HCT116 (cell line): ENCODE data around the gene PRKCQ. TPM values are rescaled to one million over a fixed set of nuclear protein-coding genes. Genes with fewer than 3 reads are reported as not detected.

Source experiments
- ATAC-seq: fragments of 200-7000 bp; cut with Tn5 transposase; 2 replicates; pipeline ENCODE4 v1.9.1; 2020; ENCODE audit warnings: mild to moderate bottlenecking, moderate library complexity
- BruUV-seq: library from RNA; stranded (reverse); fragments of 400-500 nt; replicated peaks from 2 replicates; lab custom pipeline; 2021; lab: Mats Ljungman, UMichigan
- CTCF ChIA-PET: fragments of 300-600 bp; sonication (Branson Sonifier 250); formaldehyde crosslinking; loops from one replicate; lab custom pipeline; 2021; ENCODE audit warnings: antibody characterized with exemption; lab: Charles Lee
- POLR2A ChIA-PET: fragments of 300-600, 350-600 bp; sonication (Branson Sonifier 250); formaldehyde crosslinking; loops from one replicate; lab custom pipeline; 2021; ENCODE audit warnings: antibody characterized with exemption; lab: Charles Lee
- RAD21 ChIA-PET, 2 experiments: fragments of 300-600 bp; sonication (Branson Sonifier 250); formaldehyde crosslinking; loops; one replicate each; lab custom pipeline; 2023; ENCODE audit warnings: low total read pairs in 2 of 2; ENCODE audit not compliant: uncharacterized antibody in 2 of 2, unreplicated experiment in 2 of 2, low non-redundant PET in 1 of 2; lab: Charles Lee
- DNase-seq: peaks from one replicate; pipeline ENCODE4 v3.0.0-alpha.2; 2010; ENCODE audit warnings: low read depth, low spot score
- H2AFZ ChIP-seq: fragments of 200-600 bp; shearing (Covaris generic), sonication (generic); 2 replicates; pipeline ENCODE4 v1.6.1; 2017; ENCODE audit warnings: low read depth, mixed run types, mixed read lengths, antibody characterized with exemption, low read length; ENCODE audit not compliant: poor library complexity, severe bottlenecking
- H3K27ac ChIP-seq: 2 replicates; pipeline ENCODE4 v1.5.1; 2012; ENCODE audit warnings: low read depth, low read length
- H3K27me3 ChIP-seq: fragments of 200-600 bp; sonication (generic); 2 replicates; pipeline ENCODE4 v1.6.1; 2016; ENCODE audit warnings: mixed run types, low read length, mixed read lengths; ENCODE audit not compliant: insufficient read depth
- H3K36me3 ChIP-seq, 2 experiments: fragments of 200-500 bp in 1 of 2; fragments of 200-600 bp in 1 of 2; sonication (Bioruptor generic) in 1 of 2; sonication (generic) in 1 of 2; 2 replicates each; pipeline versions ENCODE4 v1.5.1 to v1.6.1; 2014 to 2016; ENCODE audit warnings: low read length in 2 of 2, inconsistent platforms in 1 of 2, mixed read lengths in 1 of 2, mixed run types in 1 of 2; ENCODE audit not compliant: insufficient read depth in 2 of 2, control insufficient read depth in 1 of 2
- H3K4me1 ChIP-seq, 2 experiments: fragments of 200-600 bp in 1 of 2; sonication (generic) in 1 of 2; 2 replicates each; pipeline versions ENCODE4 v1.5.1 to v1.6.1; 2012 to 2017; ENCODE audit warnings: low read length in 2 of 2, inconsistent platforms in 1 of 2, mild to moderate bottlenecking in 1 of 2, mixed read lengths in 1 of 2, mixed run types in 1 of 2, moderate library complexity in 1 of 2; ENCODE audit not compliant: insufficient read depth in 2 of 2, control insufficient read depth in 1 of 2
- H3K4me2 ChIP-seq: fragments of 200-600 bp; sonication (generic); 2 replicates; pipeline ENCODE4 v1.6.1; 2017; ENCODE audit warnings: mixed run types, low read length, mixed read lengths
- H3K4me3 ChIP-seq, 2 experiments: fragments of 200-600 bp in 1 of 2; sonication (generic) in 1 of 2; replicated peaks in 1 of 2; 2 replicates each; pipeline ENCODE4 v1.5.1; 2011 to 2016; ENCODE audit warnings: low read length in 2 of 2, control low read depth in 1 of 2, low read depth in 1 of 2, mild to moderate bottlenecking in 1 of 2, mixed read lengths in 1 of 2, mixed run types in 1 of 2
- H3K79me2 ChIP-seq: fragments of 200-600 bp; sonication (generic); 2 replicates; pipeline ENCODE4 v1.6.1; 2017; ENCODE audit warnings: mild to moderate bottlenecking, mixed run types, low read length, moderate library complexity, mixed read lengths; ENCODE audit not compliant: insufficient read depth
- H3K9ac ChIP-seq: fragments of 200-600 bp; sonication (generic); 2 replicates; pipeline ENCODE4 v1.6.1; 2016; ENCODE audit warnings: low read length, mixed read lengths
- H3K9me2 ChIP-seq: fragments of 200-600 bp; sonication (generic), shearing (Covaris generic); 2 replicates; pipeline ENCODE4 v1.6.1; 2017; ENCODE audit warnings: mixed run types, mild to moderate bottlenecking, moderate library complexity; ENCODE audit not compliant: insufficient read depth
- H3K9me3 ChIP-seq, 2 experiments: fragments of 200-500 bp in 1 of 2; fragments of 200-600 bp in 1 of 2; sonication (Bioruptor generic) in 1 of 2; sonication (generic) in 1 of 2; 2 replicates each; pipeline ENCODE4 v1.6.1; 2014 to 2017; ENCODE audit warnings: low read length in 2 of 2, mixed read lengths in 2 of 2, inconsistent platforms in 1 of 2, low read depth in 1 of 2, mild to moderate bottlenecking in 1 of 2, mixed run types in 1 of 2, moderate library complexity in 1 of 2; ENCODE audit not compliant: control insufficient read depth in 1 of 2, insufficient read depth in 1 of 2
- H4K20me1 ChIP-seq: fragments of 200-600 bp; sonication (generic), shearing (Covaris generic); 2 replicates; pipeline ENCODE4 v1.6.1; 2017; ENCODE audit warnings: mixed run types, mild to moderate bottlenecking, moderate library complexity; ENCODE audit not compliant: insufficient read depth
- CBX3 ChIP-seq: IDR thresholded peaks from 2 replicates; pipeline ENCODE4 v1.6.1; 2012; ENCODE audit warnings: low read depth
- CEBPB ChIP-seq: IDR thresholded peaks from 2 replicates; pipeline ENCODE4 v1.6.1; 2012; ENCODE audit warnings: low read depth
- EGR1 ChIP-seq: IDR thresholded peaks from 2 replicates; pipeline ENCODE4 v1.6.1; 2012; ENCODE audit warnings: low read depth
- ELF1 ChIP-seq: IDR thresholded peaks from 2 replicates; pipeline ENCODE4 v1.6.1; 2012; ENCODE audit warnings: low read depth, borderline replicate concordance
- FOSL1 ChIP-seq: IDR thresholded peaks from 2 replicates; pipeline ENCODE4 v1.6.1; 2012; ENCODE audit warnings: low read depth
- JUND ChIP-seq: IDR thresholded peaks from 2 replicates; pipeline ENCODE4 v1.6.1; 2012
- POLR2A ChIP-seq: IDR thresholded peaks from 2 replicates; pipeline ENCODE4 v1.7.0; 2011; ENCODE audit warnings: borderline replicate concordance; ENCODE audit not compliant: insufficient read depth, insufficient read length; ENCODE audit errors: extremely low read depth
- POLR2AphosphoS5 ChIP-seq: IDR thresholded peaks from 2 replicates; pipeline ENCODE4 v1.6.1; 2011; ENCODE audit warnings: mild to moderate bottlenecking, low read depth, low read length, moderate library complexity
- RAD21 ChIP-seq: IDR thresholded peaks from 2 replicates; pipeline ENCODE4 v1.6.1; 2012; ENCODE audit warnings: low read depth, mild to moderate bottlenecking
- SIN3A ChIP-seq: IDR thresholded peaks from 2 replicates; pipeline ENCODE4 v1.6.1; 2012; ENCODE audit warnings: low read depth
- SRF ChIP-seq: IDR thresholded peaks from 2 replicates; pipeline ENCODE4 v1.6.1; 2012; ENCODE audit warnings: low read depth
- TCF7L2 ChIP-seq: IDR thresholded peaks from 2 replicates; pipeline ENCODE4 v1.7.0; 2011; ENCODE audit warnings: borderline replicate concordance, inconsistent platforms; ENCODE audit not compliant: insufficient read depth, insufficient read length; ENCODE audit errors: extremely low read depth
- YY1 ChIP-seq: IDR thresholded peaks from 2 replicates; pipeline ENCODE4 v1.6.1; 2011; ENCODE audit warnings: low read length, low read depth, moderate library complexity, mild to moderate bottlenecking; ENCODE audit not compliant: insufficient replicate concordance; ENCODE audit errors: extremely low read depth
- ZFX ChIP-seq: fragments of 450-650 bp; IDR thresholded peaks from 2 replicates; pipeline ENCODE4 v1.6.1; 2017
- ZNF274 ChIP-seq: fragments of 200-500 bp; sonication (Bioruptor generic); IDR thresholded peaks from 2 replicates; pipeline ENCODE4 v1.6.1; 2014; ENCODE audit warnings: mild to moderate bottlenecking, low read depth, low read length, inconsistent platforms
- intact Hi-C: fragments of 100-400 bp; cut with micrococcal nuclease; formaldehyde crosslinking; loops from 2 replicates; pipeline ENCODE4 v1.10.0; 2022
- total RNA-seq: library from RNA; stranded (reverse); gene quantifications from one replicate; pipeline ENCODE4 v1.2.1, GENCODE V29; 2021; ENCODE audit not compliant: unreplicated experiment
- TF ChIP-seq, protein P1 (sequence below): IDR thresholded peaks from 2 replicates; pipeline ENCODE4 v1.6.1; 2012
- TF ChIP-seq, protein P2 (sequence below), 3 experiments: fragments of 200-600 bp in 1 of 3; sonication (generic) in 1 of 3; IDR thresholded peaks in 2 of 3; conservative IDR thresholded peaks in 1 of 3; 2 replicates each; pipeline ENCODE4 v1.5.1; 2012 to 2017; ENCODE audit warnings: low read depth in 2 of 3, low read length in 2 of 3, antibody characterized with exemption in 1 of 3, borderline replicate concordance in 1 of 3, control low read depth in 1 of 3, mild to moderate bottlenecking in 1 of 3, mixed read lengths in 1 of 3, mixed run types in 1 of 3, moderate library complexity in 1 of 3; ENCODE audit not compliant: insufficient read depth in 1 of 3
- TF ChIP-seq, protein P3 (sequence below): IDR thresholded peaks from 2 replicates; pipeline ENCODE4 v1.6.1; 2012

Gene PRKCQ
- total RNA-seq, 1 experiment from 2014 or later = 0.54 TPM

DNA sequence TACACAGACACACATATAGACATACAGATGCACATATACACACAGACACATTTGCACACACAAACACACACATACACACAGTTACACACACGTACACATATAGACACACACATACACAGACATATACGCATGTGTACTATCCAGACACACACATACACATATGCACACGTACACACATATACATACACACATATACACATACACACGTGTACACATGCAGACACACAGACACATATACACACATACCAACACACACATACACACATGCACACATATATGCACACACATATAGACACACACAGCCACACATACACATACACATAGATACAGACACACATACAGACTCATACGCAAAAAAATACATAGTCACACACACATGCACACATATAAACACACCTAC lies 193.1 kb downstream of the PRKCQ start:
- Histone ChIP-seq H3K4me1 (no peaks in the 10 kb centered on the region), H3K27me3 (no peaks in the 10 kb centered on the region), H4K20me1 (no peaks in the 10 kb centered on the region), H3K4me2 (no peak overlapping the region), H3K79me2 (no peaks in the 10 kb centered on the region), H3K9ac (no peak overlapping the region), H3K9me2 (no peaks in the 10 kb centered on the region), H3K4me3 (no peak overlapping the region), H3K36me3 (no peaks in the 10 kb centered on the region), H3K27ac (no peak overlapping the region), H2AFZ (no peak overlapping the region), H3K9me3 (peaks cover 0 to 3% of the 10 kb centered on the region in 2 experiments; a peak in 1 of 4 replicates)
- ChIA-PET CTCF (no interaction called here), RAD21 (no interaction called here), POLR2A (no interaction called here)
- no peak for ATAC-seq
- BruUV-seq = no TSS peak
- intact Hi-C loops = no loop called here
- TF ChIP-seq JUND (no peak), CBX3 (no peak), POLR2AphosphoS5 (no peak), FOSL1 (no peak), EGR1 (no peak), ZFX (no peak), ELF1 (no peak), TCF7L2 (no peak), CEBPB (no peak), SIN3A (no peak), POLR2A (no peak), YY1 (no peak), RAD21 (no peak), SRF (no peak), ZNF274 (no peak)
- TF ChIP-seq, protein P1, sequence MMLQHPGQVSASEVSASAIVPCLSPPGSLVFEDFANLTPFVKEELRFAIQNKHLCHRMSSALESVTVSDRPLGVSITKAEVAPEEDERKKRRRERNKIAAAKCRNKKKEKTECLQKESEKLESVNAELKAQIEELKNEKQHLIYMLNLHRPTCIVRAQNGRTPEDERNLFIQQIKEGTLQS = no peak
- TF ChIP-seq, protein P2, sequence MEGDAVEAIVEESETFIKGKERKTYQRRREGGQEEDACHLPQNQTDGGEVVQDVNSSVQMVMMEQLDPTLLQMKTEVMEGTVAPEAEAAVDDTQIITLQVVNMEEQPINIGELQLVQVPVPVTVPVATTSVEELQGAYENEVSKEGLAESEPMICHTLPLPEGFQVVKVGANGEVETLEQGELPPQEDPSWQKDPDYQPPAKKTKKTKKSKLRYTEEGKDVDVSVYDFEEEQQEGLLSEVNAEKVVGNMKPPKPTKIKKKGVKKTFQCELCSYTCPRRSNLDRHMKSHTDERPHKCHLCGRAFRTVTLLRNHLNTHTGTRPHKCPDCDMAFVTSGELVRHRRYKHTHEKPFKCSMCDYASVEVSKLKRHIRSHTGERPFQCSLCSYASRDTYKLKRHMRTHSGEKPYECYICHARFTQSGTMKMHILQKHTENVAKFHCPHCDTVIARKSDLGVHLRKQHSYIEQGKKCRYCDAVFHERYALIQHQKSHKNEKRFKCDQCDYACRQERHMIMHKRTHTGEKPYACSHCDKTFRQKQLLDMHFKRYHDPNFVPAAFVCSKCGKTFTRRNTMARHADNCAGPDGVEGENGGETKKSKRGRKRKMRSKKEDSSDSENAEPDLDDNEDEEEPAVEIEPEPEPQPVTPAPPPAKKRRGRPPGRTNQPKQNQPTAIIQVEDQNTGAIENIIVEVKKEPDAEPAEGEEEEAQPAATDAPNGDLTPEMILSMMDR (IDR thresholded peaks at IDR 0.05 in 2 of 3, conservative IDR thresholded peaks at IDR 0.05 in 1 of 3; ENCODE audit: borderline replicate concordance in 1 of 3, insufficient read depth in 1 of 3, low read depth in 2 of 3, low read length in 2 of 3) = no peak
- TF ChIP-seq, protein P3, sequence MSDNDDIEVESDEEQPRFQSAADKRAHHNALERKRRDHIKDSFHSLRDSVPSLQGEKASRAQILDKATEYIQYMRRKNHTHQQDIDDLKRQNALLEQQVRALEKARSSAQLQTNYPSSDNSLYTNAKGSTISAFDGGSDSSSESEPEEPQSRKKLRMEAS = no peak
- DNase-seq = no peak
